GF-D8 (cell line): Measurements from ENCODE around the gene CAPN3.

ENCODE experiments used
- DNase-seq: peaks from one replicate; lab custom pipeline; 2025; lab: John Stamatoyannopoulos, UW

CAPN3 gene

DNA sequence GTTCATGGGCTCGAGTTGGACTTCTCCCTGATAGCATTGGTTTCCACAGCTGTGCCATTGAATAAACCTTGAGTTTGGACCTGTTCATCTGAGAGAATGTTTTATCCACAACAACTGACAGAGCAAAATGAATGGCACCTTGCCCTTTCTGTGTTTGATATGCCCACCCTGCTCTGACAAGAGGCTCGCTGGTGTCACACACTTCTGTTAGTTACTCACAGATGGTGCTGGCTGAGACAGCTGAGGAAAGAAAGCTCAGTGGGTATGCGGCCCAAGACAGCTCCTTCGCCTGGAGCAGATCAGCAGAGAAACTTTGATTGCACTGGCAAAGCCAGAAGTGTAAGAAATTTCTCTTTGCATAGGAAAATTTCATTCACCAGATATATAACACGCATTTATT, 2.5 kb upstream of the CAPN3 start:
- no peak for DNase-seq

DNA sequence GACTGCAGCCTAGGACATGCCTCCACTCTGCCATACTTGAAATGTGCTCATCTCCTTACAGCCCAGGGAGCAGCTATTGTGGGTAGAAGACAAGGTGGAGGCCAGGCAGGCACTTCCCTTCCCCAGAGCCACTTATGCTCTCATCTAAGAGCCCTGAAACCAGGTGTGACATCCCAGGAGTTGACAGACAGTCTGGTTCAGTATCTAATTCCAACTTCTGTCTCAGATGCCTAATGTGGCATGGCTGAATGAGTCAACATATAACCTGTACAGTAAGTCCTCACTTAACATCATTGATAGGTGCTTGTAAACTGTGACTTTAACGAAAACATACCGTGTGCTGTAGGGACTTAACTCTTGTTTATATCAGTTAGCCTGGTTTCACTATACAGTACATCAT, 1.2 kb upstream of the CAPN3 start:
- no peak for DNase-seq

DNA sequence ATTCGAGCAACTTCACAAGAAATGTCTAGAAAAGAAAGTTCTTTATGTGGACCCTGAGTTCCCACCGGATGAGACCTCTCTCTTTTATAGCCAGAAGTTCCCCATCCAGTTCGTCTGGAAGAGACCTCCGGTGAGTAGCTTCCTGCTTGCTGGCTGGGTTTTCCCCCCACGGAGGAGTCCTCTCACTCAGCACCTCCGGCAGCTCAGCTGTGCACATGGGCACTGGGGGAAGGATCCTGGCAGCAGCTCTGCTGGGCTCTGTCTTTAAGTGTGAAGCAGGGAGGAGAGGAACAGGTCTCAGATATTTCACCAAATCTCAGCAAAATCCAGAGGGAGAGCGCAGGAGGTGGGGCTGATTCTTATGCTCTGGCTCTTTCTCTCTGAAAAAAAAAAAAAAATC, 684 bp downstream of the CAPN3 start:
- DNase-seq = no peak

DNA sequence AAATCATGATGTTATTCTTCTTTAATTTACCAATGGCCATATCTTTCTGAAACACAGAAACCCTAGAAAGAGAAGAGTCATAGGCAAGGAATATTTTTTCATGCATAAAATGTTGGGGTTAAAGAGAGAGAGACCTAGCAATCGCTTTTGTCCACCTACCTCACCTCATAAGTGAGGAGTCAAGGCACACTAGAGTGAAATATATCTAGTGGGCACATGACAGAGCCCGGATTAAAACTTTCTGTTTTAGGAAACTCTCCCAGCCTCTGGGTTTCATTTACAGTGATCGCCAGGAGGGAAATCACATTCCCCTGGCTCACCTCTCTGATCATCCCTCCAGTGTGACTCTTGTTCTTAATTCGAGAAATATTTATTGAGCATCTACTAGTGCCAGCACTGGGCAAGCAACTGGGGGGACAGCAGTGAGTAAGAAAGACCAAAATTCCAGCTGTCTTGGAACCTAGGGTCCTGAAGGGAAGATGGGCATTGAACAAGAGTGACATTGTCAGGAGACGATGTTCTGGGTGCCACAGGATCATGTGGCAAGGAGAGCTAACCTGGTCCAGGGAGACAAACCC, 1.3 kb downstream of the CAPN3 start:
- no peak for DNase-seq

DNA sequence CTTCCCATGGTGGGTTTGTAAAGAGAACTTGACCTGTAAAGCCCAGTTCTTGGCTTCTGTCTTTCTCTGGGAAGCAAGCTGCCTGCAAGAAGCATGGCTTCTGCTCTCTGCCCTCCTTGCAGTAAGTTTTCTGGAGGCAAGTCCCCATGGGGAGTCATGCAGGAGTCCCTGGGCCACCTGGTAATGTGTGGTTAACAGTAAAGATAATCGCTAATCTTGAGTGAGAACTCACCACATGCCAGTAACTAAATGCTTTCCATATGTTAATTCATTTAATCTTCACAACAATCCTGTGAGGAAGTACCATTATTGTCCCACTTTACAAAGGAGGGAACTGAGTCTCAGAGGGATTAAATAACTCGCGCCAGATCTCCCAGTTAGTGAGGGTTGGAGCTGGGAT, 4.2 kb downstream of the CAPN3 start:
- DNase-seq = no peak

DNA sequence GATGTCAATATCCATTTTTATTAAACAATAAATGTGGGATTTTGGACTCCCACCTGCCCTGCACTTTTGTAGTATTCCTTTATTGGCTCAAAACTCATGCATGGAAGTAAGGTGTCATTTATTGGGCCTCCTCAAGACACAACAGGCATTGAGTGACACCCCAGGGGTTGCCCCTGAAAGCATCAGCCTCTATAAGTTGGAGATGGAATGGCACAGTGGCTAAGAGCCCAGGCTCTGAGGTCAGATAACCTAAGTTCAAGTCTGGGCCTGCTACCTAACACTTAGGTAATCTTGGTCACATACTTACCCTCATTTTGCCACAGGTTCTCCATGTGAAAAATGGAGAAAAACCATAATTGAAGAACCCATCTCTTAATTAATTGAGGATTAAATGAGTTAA, 4.6 kb downstream of the CAPN3 start:
- DNase-seq = no peak

DNA sequence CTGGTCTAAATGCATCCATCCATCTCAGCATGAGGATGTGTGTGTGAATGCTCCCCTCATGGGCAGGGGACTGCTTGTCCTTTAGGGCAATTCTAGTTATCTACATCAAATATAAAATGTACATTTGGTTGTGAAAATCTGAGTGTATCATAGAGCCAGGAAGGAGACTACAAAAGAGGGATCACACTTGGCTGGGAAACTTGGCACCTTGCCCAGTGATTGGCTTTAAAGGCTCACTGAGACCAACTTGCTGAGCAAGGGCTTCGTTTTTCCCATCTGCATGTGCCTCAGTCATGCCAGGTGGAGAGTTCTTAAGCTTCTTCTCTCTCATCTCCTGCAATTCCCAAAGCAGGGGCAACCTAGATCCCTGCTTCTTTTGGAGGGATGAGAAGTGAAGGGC, 5.2 kb downstream of the CAPN3 start:
- DNase-seq = no peak

DNA sequence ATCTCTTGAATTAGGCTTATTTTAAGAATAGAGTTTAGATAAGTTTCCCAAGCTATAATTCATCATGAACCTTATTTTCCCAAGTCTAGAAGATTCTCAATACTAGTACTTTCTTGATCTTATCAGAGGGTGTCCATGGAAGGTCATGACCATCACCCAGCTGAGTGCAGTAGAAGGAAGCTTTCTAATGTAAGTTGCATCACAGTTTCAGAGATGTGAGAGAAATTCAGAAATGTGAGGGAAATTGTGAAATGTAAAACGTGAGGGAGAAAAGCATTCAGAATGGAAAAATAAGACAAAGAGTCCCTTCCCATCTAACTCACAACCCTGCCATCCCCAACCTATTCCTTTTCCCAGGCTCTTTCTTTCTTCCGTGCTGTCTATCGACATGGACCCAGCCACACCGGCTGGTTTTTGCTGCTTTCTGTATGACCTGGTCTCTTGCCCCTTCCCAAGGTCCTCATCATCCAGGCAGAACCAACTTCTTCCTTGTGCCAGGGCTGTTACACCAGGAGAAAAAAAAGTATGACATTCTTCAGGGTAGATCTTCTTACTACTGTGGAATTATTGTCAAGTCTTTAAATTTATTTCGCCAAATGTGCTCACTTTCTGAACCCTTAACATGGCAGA, 6.7 kb downstream of the CAPN3 start:
- DNase-seq = peak; percentile 33

DNA sequence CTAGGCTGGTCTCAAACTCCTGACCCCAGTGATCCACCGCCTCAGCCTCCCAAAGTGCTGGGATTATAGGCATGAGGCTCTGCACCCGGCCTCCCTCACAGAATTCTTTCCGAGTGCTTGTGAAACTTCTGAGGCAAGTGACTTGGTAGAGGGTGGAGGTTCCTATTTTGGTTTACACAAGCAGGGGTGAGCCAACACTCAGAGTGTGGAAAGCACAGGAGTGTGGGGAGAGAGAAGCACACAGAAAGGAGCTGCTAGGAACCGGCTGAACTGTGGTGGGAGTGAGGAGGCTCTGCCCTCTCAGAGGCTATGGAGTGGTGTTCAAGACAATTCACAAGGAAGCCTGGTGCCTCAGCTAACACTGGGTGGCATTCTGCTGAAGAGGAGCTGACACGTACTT, 7.7 kb downstream of the CAPN3 start:
- DNase-seq = peak; percentile 70

DNA sequence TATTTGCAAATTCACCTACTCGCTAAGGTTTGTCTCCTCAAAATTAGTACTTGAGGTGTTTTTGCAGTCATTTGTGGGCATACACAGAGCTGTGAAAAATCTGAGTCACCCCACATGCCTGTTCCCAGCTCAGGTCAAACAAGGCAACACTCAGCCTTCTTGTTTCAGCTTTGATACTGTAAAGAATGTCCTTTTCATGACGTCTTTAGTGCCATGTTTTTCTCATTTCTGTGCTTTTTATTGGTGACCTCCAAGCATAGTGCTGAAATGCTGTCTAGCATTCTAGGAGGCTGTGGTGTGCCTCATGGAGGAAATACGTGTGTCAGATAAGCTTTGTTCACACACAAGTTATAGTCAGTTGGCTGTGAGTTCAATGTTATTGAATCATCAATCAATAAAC, 8.8 kb downstream of the CAPN3 start:
- no peak for DNase-seq

DNA sequence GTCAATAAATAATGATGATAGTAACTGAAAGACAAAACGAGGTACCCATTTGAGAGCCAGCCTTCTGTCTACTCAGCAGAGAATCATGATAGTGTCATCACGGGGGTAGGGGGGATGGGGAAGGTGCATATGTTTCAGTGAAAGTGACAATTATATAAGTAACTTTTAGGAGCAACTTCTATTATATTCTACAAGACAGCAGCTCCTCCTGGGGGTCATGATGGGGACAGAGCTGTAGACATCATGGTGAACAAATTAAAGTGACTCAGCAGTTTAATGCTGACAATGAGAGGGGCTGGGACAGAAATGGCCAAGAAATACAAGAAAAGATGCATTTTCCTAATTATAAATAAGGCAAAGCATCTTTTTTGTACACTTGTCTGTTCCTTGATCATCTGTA, 11.8 kb downstream of the CAPN3 start:
- DNase-seq = no peak

DNA sequence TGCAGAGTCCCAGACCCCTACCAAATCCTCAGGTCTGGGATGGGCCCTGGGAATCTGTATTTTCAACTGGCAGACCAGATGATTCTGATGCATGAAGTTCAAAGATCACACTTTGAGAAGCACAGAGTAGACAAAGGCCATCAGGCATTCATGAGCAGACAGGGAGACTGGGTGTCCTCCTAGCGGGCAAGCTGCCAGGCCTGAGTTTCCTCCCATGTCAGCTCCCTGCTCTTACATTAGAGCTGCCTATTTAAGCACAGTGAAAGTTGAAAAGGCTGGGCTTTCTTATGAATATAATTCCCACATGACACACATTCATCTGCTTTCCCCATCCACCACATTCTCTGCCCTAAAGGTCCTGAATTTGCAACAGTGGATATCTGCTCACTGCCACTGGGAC, 14.0 kb downstream of the CAPN3 start:
- DNase-seq = no peak

DNA sequence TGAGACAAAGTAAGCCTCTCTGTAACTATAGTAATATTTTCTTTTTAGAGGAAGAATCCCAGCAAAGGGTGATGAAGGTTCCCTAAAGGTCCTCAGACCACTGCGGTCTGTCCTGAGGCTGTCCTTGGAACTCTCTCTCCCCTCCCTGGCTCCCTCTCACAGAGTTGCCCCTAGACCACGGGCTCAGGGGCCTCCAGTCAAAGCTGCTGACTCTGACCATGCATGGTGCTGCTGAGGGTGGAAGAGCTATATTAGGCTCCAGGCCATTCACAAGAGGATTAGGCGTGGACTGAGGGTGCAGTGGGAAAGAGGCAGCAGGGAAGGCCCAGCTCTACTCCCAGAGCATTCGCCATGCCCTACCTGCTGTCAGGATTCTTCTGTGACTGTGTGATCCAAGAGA, 14.6 kb downstream of the CAPN3 start:
- DNase-seq = no peak

DNA sequence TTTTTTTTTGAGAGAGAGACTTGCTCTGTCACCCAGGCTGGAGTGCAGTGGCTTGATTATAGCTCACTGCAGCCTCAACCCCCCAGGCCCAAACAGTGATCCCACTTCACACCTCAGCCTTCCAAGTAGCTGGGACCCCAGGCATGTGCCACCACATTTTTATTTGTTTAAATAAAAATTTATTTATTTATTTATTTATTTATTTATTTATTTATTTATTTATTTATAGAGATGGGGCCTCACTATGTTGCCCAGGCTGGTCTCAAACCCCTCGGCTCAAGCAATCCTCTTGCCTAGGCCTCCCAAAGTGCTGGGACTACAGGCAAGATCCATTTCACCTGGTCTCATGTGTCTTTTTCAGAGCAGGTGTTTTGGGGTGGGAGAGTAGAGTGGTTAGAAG, 15.5 kb downstream of the CAPN3 start:
- no peak for DNase-seq

DNA sequence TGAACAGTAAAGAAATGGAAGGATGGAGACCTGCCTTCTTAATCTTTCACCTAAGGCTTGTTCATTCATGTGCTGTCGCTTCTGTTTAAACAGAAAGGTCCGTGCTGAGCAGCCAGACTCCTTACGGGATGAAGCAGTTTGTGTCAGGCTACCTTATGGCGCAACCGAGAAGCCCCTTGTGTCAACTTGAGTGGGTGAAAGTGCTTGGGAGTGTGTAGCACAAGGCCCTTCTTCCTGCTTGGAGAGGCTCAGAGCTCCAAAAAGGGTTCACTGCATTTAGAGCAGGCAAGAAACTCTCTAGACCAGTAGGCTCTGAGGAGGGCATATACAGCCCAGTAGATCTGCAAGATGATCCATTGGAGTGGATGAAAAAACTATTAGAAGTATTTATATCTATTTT, 16.0 kb downstream of the CAPN3 start:
- no peak for DNase-seq

DNA sequence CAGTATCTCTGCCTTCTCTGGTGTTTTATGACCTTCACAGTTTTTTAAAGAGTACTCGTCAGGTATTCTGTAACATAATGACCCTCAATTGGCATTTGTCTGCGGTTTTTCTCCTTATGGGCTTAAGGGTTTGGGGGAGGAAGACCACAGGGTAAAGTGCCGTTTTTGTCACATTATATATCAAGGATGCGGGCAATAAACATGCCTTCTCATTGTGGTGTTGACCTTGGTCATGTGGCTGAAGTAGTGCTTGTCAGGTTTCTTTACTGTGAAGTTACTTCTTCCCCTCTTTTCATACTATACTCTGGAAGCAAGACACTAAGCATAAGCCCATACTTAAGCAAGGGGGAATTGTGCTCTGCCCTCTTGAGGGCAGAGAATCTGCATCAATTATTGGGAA, 16.6 kb downstream of the CAPN3 start:
- peak; percentile 13 for DNase-seq

DNA sequence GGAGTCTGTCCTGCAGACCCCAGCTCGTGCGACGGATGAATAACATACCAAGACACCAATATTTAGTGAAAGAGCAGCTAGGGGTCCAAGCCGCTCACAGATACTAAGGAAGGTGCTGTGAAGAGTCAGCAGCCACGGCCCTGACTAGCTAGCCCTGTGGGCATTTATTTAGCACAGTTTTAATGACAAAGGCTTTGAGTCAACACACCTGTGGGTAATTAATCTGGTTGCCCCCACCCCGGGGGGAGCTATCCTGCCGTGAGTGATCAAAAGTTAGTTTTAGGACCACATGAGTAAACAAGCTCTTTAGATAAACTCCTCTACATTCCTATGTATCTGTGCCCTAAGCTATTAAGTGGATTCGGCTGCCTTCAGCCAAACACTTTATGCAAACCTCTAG, 18.7 kb downstream of the CAPN3 start:
- no peak for DNase-seq

DNA sequence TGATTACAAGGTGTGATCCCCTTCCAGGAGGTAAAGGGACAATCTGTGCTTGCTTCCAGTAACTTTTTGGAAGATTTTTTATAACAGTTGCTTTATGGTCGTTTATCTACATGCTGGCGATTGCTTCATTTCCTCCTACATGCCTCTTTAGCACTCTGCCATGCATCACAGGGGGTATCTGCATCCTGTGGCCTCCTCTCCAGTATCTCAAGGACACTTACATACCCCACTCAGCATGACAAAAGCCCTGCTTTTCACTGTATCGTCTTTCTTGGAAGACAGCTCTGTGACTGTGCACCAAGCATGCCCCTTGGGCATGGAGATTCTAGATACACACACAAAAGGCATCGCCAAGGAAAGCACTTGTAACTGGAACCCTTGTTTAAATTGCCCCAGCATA, 25.3 kb downstream of the CAPN3 start:
- DNase-seq = no peak

DNA sequence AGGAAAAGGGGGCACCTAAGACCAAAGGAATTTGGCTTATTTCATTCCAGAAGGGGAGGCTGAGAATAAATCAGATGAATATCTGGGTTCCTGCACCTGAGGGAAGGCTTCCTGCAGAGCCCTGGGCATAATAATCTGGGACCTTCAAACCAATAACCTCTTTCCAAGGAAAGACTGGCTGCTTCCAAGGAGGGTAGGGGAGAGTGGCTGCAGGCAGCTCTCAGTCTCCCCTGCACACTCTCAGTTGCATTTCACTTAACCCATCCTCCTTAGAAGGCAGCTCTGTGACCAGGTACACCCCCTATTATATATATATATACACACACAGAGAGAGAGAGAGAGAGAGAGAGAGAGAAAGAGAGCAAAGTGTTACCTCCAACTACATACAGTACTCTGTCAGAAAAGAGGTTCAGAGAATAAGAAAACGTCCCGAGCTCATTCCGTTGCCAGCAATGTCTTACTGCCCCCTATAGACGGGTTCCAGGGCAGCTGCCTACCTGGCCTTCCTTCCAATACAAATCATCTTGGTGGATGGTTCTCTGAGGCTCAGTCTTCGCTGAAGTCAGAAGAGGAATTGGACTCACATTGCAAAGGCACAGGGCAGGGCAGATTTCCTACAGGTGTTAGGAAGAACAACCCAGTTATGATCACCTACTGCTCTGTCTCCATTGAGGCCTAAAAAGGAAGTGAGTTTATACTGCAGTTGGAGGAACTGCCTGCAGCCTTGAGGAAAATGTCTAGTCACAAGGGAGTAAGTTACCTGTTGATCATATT, 26.1 kb downstream of the CAPN3 start:
- DNase-seq = no peak

DNA sequence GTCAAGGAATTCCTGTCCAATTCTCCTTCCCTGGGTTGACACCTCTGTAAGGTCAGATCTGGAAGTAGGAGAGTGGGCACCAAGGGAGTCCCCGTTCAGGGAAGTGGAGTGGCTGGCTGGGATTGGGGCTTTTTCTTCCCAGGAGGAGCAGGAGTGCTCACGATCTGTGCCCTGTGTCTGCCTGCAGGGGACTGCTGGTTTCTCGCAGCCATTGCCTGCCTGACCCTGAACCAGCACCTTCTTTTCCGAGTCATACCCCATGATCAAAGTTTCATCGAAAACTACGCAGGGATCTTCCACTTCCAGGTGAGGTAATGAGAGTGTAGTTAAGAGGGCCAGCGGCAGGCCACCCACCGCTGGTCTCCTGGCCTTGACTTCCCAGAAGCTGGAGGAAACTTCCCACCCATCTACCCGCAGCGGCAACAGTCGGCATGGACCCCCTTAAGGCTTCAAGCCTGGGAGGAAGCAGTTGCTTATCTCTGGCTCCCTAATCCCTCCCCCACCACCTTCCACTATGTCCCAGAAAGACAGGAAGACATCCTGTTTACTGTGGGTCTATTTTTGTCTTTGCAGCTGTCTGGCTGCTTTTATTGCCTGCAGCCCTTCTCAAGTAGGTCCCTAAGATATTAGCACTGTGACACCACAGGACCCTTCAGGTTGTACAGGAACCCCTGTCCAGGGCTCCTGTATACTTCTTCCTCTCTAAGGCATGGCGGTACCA, 26.8 kb downstream of the CAPN3 start:
- no peak for DNase-seq

DNA sequence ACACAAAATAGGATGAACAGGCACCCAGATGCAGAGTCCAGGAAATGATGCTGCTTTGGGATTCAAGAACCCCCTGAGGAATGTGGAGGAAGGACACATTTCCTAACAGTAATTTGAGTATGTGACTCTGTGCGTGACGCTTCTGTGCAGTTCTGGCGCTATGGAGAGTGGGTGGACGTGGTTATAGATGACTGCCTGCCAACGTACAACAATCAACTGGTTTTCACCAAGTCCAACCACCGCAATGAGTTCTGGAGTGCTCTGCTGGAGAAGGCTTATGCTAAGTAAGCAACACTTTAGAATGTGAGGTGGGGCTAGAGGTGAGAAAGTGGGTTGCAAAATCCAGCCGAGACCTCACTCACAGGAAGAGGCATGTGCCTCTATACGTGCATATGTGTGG, 28.3 kb downstream of the CAPN3 start:
- no peak for DNase-seq

DNA sequence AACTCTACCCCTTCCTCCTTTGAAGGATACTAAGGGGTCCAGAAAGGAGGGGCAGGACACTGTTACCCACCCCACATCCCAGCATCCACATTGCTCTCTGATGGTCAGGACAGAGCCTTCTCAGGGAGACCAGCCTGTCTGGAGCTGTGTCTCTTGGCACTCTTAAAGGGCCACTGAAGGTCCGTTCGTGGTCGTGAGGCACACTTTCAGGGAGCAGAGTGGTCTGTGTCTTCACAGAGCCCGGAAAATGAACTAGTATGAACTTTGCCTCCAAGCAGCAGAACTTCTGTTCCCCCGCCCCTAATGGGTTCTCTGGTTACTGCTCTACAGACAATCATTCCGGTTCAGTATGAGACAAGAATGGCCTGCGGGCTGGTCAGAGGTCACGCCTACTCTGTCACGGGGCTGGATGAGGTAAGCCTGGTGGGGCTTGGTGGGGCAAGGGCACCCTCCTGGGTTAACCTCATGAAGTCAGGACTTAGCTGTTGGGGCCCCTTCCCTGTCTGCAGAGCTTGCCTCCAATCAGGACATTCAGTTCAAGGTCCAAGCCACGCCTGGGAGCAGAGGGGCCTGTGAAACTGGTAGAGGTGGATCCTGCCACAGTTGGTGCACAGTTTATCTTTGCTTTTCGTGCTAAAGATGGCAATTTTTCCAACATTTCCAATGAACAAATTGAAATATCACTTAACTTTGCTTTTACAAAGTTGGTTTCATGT, 33.2 kb downstream of the CAPN3 start:
- DNase-seq = no peak
